KMS-11 (cell line): ENCODE data around the gene EPHA7.

Experiments
- H2AFZ ChIP-seq: fragments of 200-600 bp; sonication (generic); 2 replicates; pipeline ENCODE4 v1.6.1; 2016; ENCODE audit warnings: antibody characterized with exemption, mixed run types, low read depth
- H3K27ac ChIP-seq: fragments of 200-600 bp; sonication (generic); 2 replicates; pipeline ENCODE4 v1.6.1; 2016; ENCODE audit warnings: mild to moderate bottlenecking, mixed run types
- H3K27me3 ChIP-seq: fragments of 200-600 bp; sonication (generic); 2 replicates; pipeline ENCODE4 v1.6.1; 2017; ENCODE audit warnings: mild to moderate bottlenecking, low read depth, mixed run types, moderate library complexity; ENCODE audit not compliant: insufficient read depth
- H3K36me3 ChIP-seq: fragments of 200-600 bp; sonication (generic); 2 replicates; pipeline ENCODE4 v1.6.1; 2017; ENCODE audit warnings: mild to moderate bottlenecking, mixed run types; ENCODE audit not compliant: insufficient read depth
- H3K4me1 ChIP-seq: fragments of 200-600 bp; sonication (generic); 2 replicates; pipeline ENCODE4 v1.6.1; 2016; ENCODE audit warnings: mild to moderate bottlenecking, low read depth, mixed run types; ENCODE audit not compliant: poor library complexity, severe bottlenecking
- H3K4me2 ChIP-seq: fragments of 200-600 bp; sonication (generic); 2 replicates; pipeline ENCODE4 v1.7.0; 2016; ENCODE audit warnings: mild to moderate bottlenecking, mixed run types
- H3K4me3 ChIP-seq: fragments of 200-600 bp; sonication (generic); IDR thresholded peaks from 2 replicates; pipeline ENCODE4 v1.6.1; 2017; ENCODE audit warnings: low read depth, low read length, mixed read lengths; ENCODE audit not compliant: insufficient read depth
- H3K79me2 ChIP-seq: fragments of 200-600 bp; sonication (generic); 2 replicates; pipeline ENCODE4 v1.6.1; 2016; ENCODE audit warnings: low read depth, mixed run types; ENCODE audit not compliant: insufficient read depth
- H3K9ac ChIP-seq: fragments of 200-600 bp; sonication (generic); 2 replicates; pipeline ENCODE4 v1.6.1; 2016; ENCODE audit warnings: mild to moderate bottlenecking, mixed run types
- H4K20me1 ChIP-seq: fragments of 200-600 bp; sonication (generic); 2 replicates; pipeline ENCODE4 v1.6.1; 2016; ENCODE audit warnings: mild to moderate bottlenecking, mixed run types; ENCODE audit not compliant: insufficient read depth
- TF ChIP-seq, protein P1 (sequence below): fragments of 200-600 bp; sonication (generic); conservative IDR thresholded peaks from 2 replicates; pipeline ENCODE4 v1.6.1; 2017; ENCODE audit warnings: low read depth, mild to moderate bottlenecking, antibody characterized with exemption, low read length, moderate library complexity, mixed read lengths

Gene EPHA7

DNA sequence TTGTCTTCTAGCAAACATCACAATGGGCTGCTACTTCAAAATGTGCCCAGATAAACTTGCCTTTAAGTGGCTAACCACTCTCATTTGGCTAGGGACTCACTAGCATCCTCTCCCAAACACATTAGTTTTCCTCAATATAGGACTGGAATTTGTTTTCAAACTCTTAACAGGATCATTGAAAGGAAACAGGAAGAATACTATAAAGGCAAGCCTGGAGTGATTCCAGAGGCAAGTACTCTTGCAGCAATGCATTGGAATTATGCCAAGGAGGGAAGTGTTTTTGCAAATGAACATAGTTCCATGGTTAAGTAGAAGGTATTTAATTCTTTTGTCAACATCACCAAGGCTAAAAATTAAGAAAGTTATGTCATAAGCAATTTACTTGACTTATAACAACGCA is 12.2 kb downstream of the EPHA7 start:
- no peaks in the 10 kb centered on the region for H3K27me3 ChIP-seq
- TF ChIP-seq, protein P1, sequence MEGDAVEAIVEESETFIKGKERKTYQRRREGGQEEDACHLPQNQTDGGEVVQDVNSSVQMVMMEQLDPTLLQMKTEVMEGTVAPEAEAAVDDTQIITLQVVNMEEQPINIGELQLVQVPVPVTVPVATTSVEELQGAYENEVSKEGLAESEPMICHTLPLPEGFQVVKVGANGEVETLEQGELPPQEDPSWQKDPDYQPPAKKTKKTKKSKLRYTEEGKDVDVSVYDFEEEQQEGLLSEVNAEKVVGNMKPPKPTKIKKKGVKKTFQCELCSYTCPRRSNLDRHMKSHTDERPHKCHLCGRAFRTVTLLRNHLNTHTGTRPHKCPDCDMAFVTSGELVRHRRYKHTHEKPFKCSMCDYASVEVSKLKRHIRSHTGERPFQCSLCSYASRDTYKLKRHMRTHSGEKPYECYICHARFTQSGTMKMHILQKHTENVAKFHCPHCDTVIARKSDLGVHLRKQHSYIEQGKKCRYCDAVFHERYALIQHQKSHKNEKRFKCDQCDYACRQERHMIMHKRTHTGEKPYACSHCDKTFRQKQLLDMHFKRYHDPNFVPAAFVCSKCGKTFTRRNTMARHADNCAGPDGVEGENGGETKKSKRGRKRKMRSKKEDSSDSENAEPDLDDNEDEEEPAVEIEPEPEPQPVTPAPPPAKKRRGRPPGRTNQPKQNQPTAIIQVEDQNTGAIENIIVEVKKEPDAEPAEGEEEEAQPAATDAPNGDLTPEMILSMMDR, result no peak
- no peak overlapping the region for H3K4me3 ChIP-seq
- no peaks in the 10 kb centered on the region for H4K20me1 ChIP-seq
- no peaks in the 10 kb centered on the region for H3K79me2 ChIP-seq
- H3K9ac ChIP-seq, result no peak overlapping the region
- no peaks in the 10 kb centered on the region for H3K36me3 ChIP-seq
- no peak overlapping the region for H3K27ac ChIP-seq
- H3K4me2 ChIP-seq, result no peak overlapping the region
- no peak overlapping the region for H2AFZ ChIP-seq
- H3K4me1 ChIP-seq, result no peaks in the 10 kb centered on the region

DNA sequence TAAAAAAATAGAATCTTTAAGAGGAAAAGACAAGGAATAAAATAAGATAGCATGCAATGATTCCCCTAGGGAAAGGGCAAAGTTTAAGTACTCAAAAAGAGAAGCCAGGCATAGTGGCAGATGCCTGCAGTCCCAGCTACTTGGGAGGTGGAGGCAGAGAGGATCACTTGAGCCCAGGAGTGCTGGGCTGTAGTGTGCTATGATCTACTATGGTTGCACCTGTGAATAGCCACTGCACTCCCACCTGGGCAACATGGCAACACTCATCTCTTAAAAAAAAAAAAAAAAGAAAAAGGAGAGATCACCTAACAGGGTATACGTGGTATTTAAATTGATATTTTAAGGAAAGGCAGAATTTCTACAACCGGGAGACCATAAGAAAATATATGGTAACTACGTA is 16.0 kb downstream of the EPHA7 start:
- H3K9ac ChIP-seq, result no peak overlapping the region
- H3K4me1 ChIP-seq, result no peaks in the 10 kb centered on the region
- no peak overlapping the region for H3K27ac ChIP-seq
- no peaks in the 10 kb centered on the region for H3K36me3 ChIP-seq
- H2AFZ ChIP-seq, result no peak overlapping the region
- H3K79me2 ChIP-seq, result no peaks in the 10 kb centered on the region
- no peaks in the 10 kb centered on the region for H3K27me3 ChIP-seq
- H4K20me1 ChIP-seq, result no peaks in the 10 kb centered on the region
- no peak overlapping the region for H3K4me2 ChIP-seq
- TF ChIP-seq, protein P1, result no peak
- H3K4me3 ChIP-seq, result no peak overlapping the region

DNA sequence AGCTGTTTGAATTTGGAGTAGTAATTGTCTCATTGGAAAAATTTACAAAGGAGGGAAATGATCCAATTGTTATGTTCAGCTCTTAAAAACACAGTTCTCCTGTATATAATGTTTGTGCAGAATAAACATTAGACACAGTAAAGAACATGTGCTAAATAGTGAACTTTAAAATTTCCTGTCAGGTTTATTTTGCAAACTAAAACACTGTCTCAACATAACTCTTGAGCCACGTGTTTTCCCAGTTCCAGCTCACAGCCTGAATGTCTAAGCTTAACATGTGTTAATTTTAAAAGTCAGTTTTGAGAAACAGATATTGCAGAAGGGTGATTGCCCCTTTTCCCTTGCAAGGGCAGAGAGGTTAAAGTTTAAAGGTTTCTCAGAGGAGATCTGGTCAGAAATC is 20.6 kb downstream of the EPHA7 start:
- no peak overlapping the region for H3K9ac ChIP-seq
- H2AFZ ChIP-seq, result no peak overlapping the region
- H3K79me2 ChIP-seq, result no peaks in the 10 kb centered on the region
- no peak overlapping the region for H3K4me3 ChIP-seq
- TF ChIP-seq, protein P1, result no peak
- no peak overlapping the region for H3K27ac ChIP-seq
- no peaks in the 10 kb centered on the region for H3K27me3 ChIP-seq
- no peak overlapping the region for H3K4me2 ChIP-seq
- H3K4me1 ChIP-seq, result no peaks in the 10 kb centered on the region
- no peaks in the 10 kb centered on the region for H4K20me1 ChIP-seq
- no peaks in the 10 kb centered on the region for H3K36me3 ChIP-seq

DNA sequence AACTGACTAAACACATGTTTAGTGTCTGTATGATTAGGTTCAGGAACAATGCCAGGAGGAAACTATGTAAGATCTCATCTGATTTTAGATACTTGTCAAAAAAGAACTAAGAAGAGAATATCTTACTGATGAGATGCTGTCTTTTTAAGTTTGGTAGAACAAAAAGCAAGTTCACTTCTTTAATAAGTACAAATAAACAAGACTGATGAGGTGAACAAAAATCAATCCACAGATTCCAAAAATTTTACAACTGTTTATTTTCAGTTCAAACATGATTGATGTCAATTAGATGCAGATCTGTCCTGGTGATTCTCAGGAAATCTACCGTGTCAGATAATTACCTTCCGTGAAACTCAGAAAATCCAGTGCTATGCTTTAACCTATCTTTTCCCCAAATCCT is 24.9 kb downstream of the EPHA7 start:
- Histone ChIP-seq H3K27ac (no peak overlapping the region), H2AFZ (no peak overlapping the region), H3K79me2 (no peaks in the 10 kb centered on the region), H3K27me3 (no peaks in the 10 kb centered on the region), H3K4me3 (no peak overlapping the region), H4K20me1 (no peaks in the 10 kb centered on the region), H3K36me3 (no peaks in the 10 kb centered on the region), H3K9ac (no peak overlapping the region), H3K4me1 (no peaks in the 10 kb centered on the region), H3K4me2 (no peak overlapping the region)
- TF ChIP-seq, protein P1, result no peak
